Neural cell (in vitro differentiated cells): Measurements from ENCODE around the gene NLRP10.

ENCODE experiments used
- CTCF ChIP-seq: fragments of 450-650 bp; IDR thresholded peaks from 2 replicates; pipeline ENCODE4 v1.5.1; 2014; ENCODE audit warnings: antibody characterized with exemption, mild to moderate bottlenecking, moderate library complexity; ENCODE audit not compliant: poor library complexity, severe bottlenecking
- EP300 ChIP-seq: fragments of 450-650 bp; conservative IDR thresholded peaks from 2 replicates; pipeline ENCODE4 v1.6.1; 2014; ENCODE audit warnings: antibody characterized with exemption, mild to moderate bottlenecking, moderate library complexity; ENCODE audit not compliant: poor library complexity, severe bottlenecking
- EZH2 ChIP-seq: fragments of 200-600, 300-800 bp; shearing (Covaris generic), sonication (generic); IDR thresholded peaks from 2 replicates; pipeline ENCODE4 v1.6.1; 2014; ENCODE audit warnings: antibody characterized with exemption, low read length, borderline replicate concordance, mild to moderate bottlenecking; ENCODE audit not compliant: insufficient read depth, poor library complexity, severe bottlenecking
- MXI1 ChIP-seq: fragments of 450-650 bp; conservative IDR thresholded peaks from 2 replicates; pipeline ENCODE4 v1.6.1; 2014; ENCODE audit warnings: antibody characterized with exemption, mild to moderate bottlenecking; ENCODE audit not compliant: poor library complexity, severe bottlenecking
- RAD21 ChIP-seq: fragments of 450-650 bp; conservative IDR thresholded peaks from 2 replicates; pipeline ENCODE4 v1.6.1; 2014; ENCODE audit warnings: antibody characterized with exemption, mild to moderate bottlenecking, moderate library complexity
- REST ChIP-seq: IDR thresholded peaks from 2 replicates; pipeline ENCODE4 v1.6.1; 2012; ENCODE audit warnings: borderline replicate concordance
- TAF1 ChIP-seq: IDR thresholded peaks from 2 replicates; pipeline ENCODE4 v1.6.1; 2012; ENCODE audit warnings: low read depth

- TF ChIP-seq RAD21 (no peak), CTCF (no peak), TAF1 (no peak), EZH2 (no peak), EP300 (no peak), REST (no peak), MXI1 (no peak)
Observed at GRCh38 chr11:7968686-7969085, 3.4 kb upstream of the NLRP10 start.
